ENCODE data around the gene TTLL8.

GRCh38 chr22:50048061-50048765, 9.9 kb downstream of the TTLL8 start:
- TF ChIP-seq CTCF (conservative IDR thresholded peaks at IDR 0.05; ENCODE audit: low read length) (no peak), EZH2phosphoT487 (IDR thresholded peaks at IDR 0.05; ENCODE audit: borderline replicate concordance) (no peak)

All from Loucy (cell line).